GM18909 (cell line): ENCODE measurements around the gene ZNRD2.

Source experiments
- ATAC-seq: cut with Tn5 transposase; IDR thresholded peaks from one replicate; pipeline ENCODE4 v1.9.1; 2021; ENCODE audit warnings: mild to moderate bottlenecking; ENCODE audit not compliant: unreplicated experiment, poor library complexity

ZNRD2 gene

GRCh38 chr11:65537620-65538231, 32.6 kb upstream of the ZNRD2 start:
- no peak for ATAC-seq

GRCh38 chr11:65538232-65538914, 31.9 kb upstream of the ZNRD2 start:
- ATAC-seq = no peak

- ATAC-seq = no peak
Observed at GRCh38 chr11:65538915-65539743, 31.1 kb upstream of the ZNRD2 start.

- ATAC-seq = peak; percentile 54
Observed at GRCh38 chr11:65539744-65540289, 30.5 kb upstream of the ZNRD2 start.

GRCh38 chr11:65540290-65541092, 29.8 kb upstream of the ZNRD2 start:
- peak; percentile 69 for ATAC-seq

- ATAC-seq = no peak
Observed at GRCh38 chr11:65541093-65541982, 28.9 kb upstream of the ZNRD2 start.

GRCh38 chr11:65542738-65543390, 27.4 kb upstream of the ZNRD2 start:
- ATAC-seq = no peak

GRCh38 chr11:65545853-65546216, 24.4 kb upstream of the ZNRD2 start:
- no peak for ATAC-seq

GRCh38 chr11:65546217-65546958, 23.9 kb upstream of the ZNRD2 start:
- ATAC-seq = peak; percentile 78

GRCh38 chr11:65547446-65548125, 22.7 kb upstream of the ZNRD2 start:
- no peak for ATAC-seq

GRCh38 chr11:65548395-65548794, 21.9 kb upstream of the ZNRD2 start:
- no peak for ATAC-seq

- ATAC-seq = no peak
Observed at GRCh38 chr11:65549096-65549495, 21.2 kb upstream of the ZNRD2 start.

GRCh38 chr11:65551572-65552387, 18.5 kb upstream of the ZNRD2 start:
- no peak for ATAC-seq

- ATAC-seq = no peak
Observed at GRCh38 chr11:65552388-65552951, 17.8 kb upstream of the ZNRD2 start.

- no peak for ATAC-seq
Observed at GRCh38 chr11:65553301-65554001, 16.8 kb upstream of the ZNRD2 start.
